ENCODE results near the gene TAS2R19.

- TF ChIP-seq CTCF (IDR thresholded peaks at IDR 0.05): no peak
- TF ChIP-seq ZFX (IDR thresholded peaks at IDR 0.05; ENCODE audit: borderline replicate concordance): no peak
Observed at GRCh38 chr12:11059041-11059440, 36.6 kb upstream of the TAS2R19 start.

Measured in 22Rv1 (cell line).